NB4 (cell line): ENCODE results near the gene CD2BP2.

Experiments used
- POLR2A ChIP-seq: IDR thresholded peaks from 2 replicates; pipeline ENCODE4 v1.6.1; 2011; ENCODE audit warnings: mild to moderate bottlenecking; ENCODE audit not compliant: insufficient read length; ENCODE audit errors: extremely low read depth
- TF ChIP-seq, protein P1 (sequence below): IDR thresholded peaks from one replicate; pipeline ENCODE4 v1.5.1; 2012; ENCODE audit warnings: low read depth, low read length

DNA sequence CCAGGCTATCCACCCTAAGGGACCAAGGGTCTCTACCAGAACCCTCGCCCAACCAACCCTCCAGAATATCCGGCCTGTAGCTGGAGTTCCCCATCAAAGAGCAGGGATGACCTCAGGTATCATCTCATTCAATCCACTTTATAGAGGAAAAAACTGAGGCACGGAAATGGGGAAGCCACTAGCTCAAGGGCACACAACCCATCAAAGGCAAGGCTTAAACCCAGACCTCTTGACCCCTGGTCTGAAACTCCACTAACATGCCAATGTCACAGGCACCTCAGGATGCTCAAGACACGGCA is 13.6 kb upstream of the CD2BP2 start:
- TF ChIP-seq, protein P1, sequence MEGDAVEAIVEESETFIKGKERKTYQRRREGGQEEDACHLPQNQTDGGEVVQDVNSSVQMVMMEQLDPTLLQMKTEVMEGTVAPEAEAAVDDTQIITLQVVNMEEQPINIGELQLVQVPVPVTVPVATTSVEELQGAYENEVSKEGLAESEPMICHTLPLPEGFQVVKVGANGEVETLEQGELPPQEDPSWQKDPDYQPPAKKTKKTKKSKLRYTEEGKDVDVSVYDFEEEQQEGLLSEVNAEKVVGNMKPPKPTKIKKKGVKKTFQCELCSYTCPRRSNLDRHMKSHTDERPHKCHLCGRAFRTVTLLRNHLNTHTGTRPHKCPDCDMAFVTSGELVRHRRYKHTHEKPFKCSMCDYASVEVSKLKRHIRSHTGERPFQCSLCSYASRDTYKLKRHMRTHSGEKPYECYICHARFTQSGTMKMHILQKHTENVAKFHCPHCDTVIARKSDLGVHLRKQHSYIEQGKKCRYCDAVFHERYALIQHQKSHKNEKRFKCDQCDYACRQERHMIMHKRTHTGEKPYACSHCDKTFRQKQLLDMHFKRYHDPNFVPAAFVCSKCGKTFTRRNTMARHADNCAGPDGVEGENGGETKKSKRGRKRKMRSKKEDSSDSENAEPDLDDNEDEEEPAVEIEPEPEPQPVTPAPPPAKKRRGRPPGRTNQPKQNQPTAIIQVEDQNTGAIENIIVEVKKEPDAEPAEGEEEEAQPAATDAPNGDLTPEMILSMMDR = no peak
- no peak for TF ChIP-seq POLR2A
